Panc1 (cell line): ENCODE results near the gene IVD.

Experiments used
- SIN3A ChIP-seq: IDR thresholded peaks from 2 replicates; pipeline ENCODE4 v1.6.1; 2012; ENCODE audit warnings: low read depth, mild to moderate bottlenecking, low read length, moderate library complexity, borderline replicate concordance; ENCODE audit not compliant: insufficient read depth
- TF ChIP-seq, protein P1 (sequence below): fragments of 450-650 bp; IDR thresholded peaks from 2 replicates; pipeline ENCODE4 v1.5.1; 2017; ENCODE audit warnings: mild to moderate bottlenecking

DNA sequence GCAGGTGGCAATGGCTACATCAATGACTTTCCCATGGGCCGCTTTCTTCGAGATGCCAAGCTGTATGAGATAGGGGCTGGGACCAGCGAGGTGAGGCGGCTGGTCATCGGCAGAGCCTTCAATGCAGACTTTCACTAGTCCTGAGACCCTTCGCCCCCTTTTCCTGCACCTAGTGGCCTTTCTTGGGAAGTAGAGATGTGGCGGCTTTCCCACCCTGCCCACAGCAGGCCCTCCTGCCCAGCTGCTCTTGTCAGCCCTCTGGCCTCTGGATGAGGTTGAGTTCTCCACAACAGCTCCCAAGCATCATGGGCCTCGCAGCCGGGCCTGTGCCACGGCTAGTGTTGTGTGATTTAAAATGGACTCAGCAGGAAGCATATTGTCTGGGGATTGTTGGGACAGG, 12.5 kb downstream of the IVD start:
- TF ChIP-seq, protein P1, sequence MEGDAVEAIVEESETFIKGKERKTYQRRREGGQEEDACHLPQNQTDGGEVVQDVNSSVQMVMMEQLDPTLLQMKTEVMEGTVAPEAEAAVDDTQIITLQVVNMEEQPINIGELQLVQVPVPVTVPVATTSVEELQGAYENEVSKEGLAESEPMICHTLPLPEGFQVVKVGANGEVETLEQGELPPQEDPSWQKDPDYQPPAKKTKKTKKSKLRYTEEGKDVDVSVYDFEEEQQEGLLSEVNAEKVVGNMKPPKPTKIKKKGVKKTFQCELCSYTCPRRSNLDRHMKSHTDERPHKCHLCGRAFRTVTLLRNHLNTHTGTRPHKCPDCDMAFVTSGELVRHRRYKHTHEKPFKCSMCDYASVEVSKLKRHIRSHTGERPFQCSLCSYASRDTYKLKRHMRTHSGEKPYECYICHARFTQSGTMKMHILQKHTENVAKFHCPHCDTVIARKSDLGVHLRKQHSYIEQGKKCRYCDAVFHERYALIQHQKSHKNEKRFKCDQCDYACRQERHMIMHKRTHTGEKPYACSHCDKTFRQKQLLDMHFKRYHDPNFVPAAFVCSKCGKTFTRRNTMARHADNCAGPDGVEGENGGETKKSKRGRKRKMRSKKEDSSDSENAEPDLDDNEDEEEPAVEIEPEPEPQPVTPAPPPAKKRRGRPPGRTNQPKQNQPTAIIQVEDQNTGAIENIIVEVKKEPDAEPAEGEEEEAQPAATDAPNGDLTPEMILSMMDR = no peak
- no peak for TF ChIP-seq SIN3A
